Measurements from ENCODE around the gene ATF2.

ATF2 gene

DNA sequence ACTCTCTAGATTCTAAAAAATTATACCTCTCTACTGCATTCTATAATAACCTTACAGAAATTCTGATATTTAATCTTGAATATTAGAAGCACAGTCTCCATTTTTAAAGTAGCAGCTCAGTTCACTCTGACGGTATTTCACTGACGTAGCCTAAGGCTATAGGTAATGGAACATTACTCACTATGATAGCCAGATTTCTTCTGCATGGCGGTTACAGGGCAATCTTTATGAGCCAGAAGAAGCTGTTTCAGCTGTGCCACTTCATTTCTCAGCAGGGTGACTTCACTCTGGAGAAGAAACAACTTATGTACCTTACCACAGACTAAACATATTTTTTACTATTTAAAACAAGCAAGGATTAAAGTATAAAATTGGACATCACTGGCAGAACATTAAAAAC, 87.5 kb downstream of the ATF2 start:
- no peak for DNase-seq (ENCODE audit: low spot score)

DNA sequence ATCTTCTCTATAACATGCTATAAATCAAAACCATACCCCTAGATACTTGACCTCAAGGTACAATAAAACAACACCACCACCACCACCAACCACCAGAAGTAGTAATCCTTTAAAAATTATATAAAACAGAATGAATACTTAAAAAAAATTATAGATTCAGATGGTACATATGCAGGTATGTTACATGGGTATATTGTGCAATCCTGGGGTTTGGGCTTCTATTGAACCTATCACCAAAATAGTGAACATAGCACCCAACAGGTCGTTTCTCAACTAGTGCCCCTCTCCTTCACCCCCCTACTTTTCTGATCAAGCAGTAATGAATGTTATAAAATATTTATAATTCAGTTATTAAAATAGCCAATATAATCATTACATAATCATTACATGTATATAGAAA, 91.7 kb downstream of the ATF2 start:
- no peak for DNase-seq (ENCODE audit: low spot score)

- no peak for DNase-seq (ENCODE audit: low spot score)
Observed at GRCh38 chr2:175074478-175074877, 93.5 kb downstream of the ATF2 start.

- DNase-seq (ENCODE audit: low spot score), result no peak
Observed at GRCh38 chr2:175068534-175068933, 99.5 kb downstream of the ATF2 start.

- no peak for DNase-seq (ENCODE audit: low spot score)
Observed at GRCh38 chr2:175066411-175066810, 101.6 kb downstream of the ATF2 start.

GRCh38 chr2:175064797-175065196, 103.2 kb downstream of the ATF2 start:
- DNase-seq (ENCODE audit: low spot score), result no peak

- no peak for DNase-seq (ENCODE audit: low spot score)
Observed at GRCh38 chr2:175063741-175064140, 104.3 kb downstream of the ATF2 start.

DNA sequence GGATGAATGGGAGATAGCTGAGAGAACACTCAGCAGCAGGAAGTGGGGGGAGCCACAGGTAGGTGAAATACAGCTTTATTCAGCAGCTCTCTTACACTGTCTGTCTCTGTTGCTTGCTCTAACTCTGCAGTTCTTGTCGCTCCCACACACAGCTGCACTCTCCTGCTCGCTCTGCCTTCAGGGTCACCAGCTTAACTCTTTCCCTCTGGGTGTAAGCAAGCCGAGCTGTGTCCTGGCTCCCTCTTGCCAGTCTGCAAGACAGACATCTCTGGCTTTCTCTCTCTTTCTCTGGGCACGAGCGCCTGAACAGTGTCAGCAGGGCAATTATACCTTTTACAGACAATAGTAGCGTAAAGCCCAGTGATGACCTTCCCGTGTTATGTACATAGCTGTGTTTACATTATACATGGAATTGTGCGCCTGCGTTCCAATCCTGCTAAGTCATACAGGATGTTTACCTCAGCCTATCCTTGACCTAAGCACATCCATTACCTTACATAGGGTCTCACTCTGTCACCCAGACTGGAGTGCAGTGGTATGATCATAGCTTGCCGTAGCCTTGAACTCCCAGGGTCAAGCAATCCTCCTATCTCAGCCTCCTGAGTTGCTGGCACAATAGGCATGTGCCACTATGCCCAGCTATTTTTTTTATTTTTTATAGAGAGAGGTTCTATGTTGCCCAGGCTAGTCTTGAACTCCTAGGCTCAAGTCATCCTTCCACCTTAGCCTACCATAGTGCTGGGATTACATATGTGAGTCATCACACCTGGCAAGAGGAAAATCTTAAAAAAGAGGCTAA, 105.0 kb downstream of the ATF2 start:
- no peak for DNase-seq (ENCODE audit: low spot score)

DNA sequence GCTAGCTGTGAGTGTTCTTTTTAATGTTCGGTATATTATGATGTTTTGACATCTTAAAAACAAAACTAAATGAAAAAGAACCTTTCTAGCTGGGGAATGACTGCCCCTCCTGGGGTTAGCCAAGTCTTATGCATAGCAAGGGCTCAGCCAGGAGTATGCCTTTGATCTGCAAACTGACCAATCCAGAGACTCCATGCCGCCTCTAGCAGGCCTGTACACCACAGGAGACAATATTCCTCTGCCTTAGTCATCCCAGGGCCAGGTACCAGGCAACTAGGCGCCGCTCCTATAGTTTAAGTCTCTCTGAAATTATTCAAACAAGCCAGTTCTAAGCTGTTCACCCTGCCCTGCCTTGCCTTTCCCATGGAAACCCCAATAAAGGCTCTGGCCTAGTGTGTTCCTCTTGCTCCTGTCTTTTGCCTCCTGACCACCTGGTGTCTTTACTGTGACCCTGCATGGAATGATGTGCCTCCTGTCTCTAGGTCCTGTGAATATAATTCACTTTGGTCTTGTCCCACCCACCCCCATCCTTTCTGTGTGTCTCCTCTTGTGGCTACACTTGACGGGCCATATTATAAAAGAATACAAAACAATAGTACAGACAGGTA, 110.8 kb downstream of the ATF2 start:
- DNase-seq (ENCODE audit: low spot score), result no peak

DNA sequence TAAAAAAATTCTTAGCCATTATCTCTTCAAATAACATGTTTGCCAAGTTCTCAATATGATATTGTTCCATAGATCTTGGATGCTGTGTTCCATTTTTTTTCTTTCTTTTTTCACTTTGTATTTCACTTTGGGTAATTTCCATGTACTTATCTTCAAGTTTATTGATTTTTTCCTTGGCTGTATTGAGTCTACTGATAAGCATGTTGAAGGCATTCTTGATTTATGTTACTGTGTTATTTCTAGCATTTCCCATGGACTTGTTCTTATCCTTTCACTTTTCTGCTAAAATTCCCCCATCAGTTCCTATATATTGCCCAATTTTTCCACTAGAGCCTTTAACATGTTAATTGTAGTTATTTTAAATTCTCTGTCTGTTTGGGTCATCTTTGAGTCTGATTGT, 112.0 kb downstream of the ATF2 start:
- no peak for DNase-seq (ENCODE audit: low spot score)

DNA sequence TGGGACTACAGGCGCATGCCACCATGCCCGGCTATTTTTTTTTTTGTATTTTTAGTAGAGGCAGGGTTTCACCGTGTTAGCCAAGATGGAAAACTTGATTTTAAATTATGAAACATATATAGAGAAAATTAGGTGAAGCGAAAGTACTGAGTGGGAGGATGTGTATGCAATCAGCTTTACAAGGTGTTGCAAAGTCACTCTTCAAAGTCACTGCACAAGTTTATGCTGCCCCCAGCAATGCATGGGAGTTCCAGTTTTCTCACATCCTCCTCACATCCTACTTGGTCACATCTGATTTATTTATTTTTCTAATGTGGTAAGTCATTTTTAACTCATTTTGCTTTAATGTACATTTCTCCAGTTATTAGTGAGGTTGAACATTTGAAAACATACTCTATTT, 113.7 kb downstream of the ATF2 start:
- no peak for DNase-seq (ENCODE audit: low spot score)

DNA sequence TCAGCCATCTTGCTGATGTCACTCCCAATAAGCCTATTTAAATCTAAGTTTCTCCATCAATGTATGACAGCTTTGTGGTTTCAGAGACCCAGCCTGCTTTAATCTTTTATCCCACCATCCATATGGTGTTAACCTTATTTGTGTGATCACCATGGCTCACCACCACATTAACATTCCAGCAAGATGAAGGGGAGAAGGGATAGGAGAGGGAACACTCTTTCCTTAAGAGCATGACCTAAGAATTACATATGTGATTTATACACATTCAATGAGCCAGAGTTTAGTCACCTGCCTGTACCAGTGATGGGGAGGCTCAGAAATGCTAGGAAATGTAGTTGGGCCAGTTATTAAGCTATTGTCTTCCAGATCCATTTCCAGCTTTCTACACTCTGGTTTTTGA, 118.3 kb downstream of the ATF2 start:
- DNase-seq (ENCODE audit: low spot score), result no peak

DNA sequence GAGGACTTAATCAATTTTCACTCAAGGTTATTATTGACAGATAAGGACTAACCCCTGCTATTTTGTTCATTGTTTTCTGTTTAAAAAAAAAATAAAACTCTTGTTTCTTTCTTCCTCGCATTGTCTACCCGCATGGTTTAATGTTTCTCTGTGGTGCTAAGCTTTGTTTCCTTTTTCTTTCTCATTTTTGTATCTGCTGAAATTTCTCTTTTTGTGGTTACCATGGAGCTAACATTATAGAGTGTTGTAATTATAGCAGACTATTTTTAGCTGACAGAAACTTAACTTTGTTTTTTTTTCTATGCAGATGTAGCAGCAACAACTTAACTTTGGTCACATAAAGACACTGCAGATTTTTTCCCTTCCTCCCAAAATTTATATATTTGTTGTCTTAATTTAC, 119.7 kb downstream of the ATF2 start:
- no peak for DNase-seq (ENCODE audit: low spot score)

DNA sequence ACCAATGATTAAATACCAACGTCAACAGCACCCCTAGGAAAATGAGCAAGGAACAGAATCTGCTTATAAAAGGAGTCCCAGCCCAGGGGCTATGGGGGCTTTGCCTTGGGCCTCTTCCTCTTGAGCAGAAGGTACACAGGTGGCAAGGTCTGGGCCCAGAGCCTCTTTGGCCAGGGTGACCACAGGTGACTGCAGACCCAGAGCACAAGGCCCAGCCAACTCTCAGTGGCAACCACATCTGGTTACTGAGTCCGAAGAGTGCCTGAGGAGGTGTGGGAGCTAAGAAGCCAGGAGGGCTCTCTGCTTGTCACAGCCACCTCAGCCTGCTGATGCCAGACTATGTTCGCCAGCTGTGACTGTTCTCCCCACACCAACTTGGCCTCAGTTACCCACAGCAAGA, 128.5 kb downstream of the ATF2 start:
- DNase-seq (ENCODE audit: low spot score), result no peak

GRCh38 chr2:175039031-175039430, 129.0 kb downstream of the ATF2 start:
- no peak for DNase-seq (ENCODE audit: low spot score)

GRCh38 chr2:175037941-175038340, 130.1 kb downstream of the ATF2 start:
- no peak for DNase-seq (ENCODE audit: low spot score)

GRCh38 chr2:175036582-175037018, 131.4 kb downstream of the ATF2 start:
- peak; percentile 41 for DNase-seq (ENCODE audit: low spot score)

- no peak for DNase-seq (ENCODE audit: low spot score)
Observed at GRCh38 chr2:175035806-175036205, 132.2 kb downstream of the ATF2 start.

GRCh38 chr2:175034716-175035115, 133.3 kb downstream of the ATF2 start:
- no peak for DNase-seq (ENCODE audit: low spot score)

DNA sequence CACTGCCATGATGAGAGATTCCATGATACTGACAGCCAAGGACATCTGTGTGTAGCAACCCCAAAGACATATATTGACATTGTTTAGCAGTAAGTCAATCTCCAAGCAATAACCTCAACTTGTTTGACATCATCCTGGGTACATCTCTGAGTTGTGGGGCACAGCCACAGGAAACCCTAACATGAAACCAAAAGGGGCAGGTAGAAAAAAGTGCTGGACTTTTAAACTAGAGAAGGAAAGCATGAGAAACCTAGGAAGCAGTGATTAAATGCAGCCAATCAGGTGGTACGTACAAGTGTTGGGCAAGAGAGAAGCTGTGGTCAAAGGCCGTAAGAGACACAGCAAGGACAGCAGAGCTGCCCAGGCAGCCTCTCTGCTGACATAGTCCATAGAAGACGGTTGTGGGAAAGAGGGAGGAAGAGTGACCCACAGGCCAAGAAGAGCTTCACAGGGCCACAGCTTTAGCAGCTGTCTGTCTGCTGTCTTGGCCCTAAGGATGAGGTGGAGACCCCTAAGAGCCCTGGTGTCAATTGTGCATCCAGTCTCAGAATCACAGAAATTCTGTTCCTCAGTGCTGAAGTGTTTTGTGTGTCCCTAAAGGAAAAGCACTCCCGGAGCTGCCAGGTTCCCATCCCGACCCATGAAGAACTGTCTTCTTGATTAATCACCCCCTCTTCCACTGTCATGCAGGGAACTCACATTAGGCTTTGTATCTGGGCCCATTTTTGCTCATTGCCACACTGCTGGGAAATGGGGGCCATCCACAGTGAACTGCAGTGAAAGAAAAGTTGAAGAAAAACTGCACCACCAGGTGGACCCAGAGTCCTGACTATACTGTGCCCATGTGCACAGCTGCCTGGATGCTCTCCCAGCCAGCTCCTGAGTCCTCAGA, 137.4 kb downstream of the ATF2 start:
- DNase-seq (ENCODE audit: low spot score), result peak; percentile 35

GRCh38 chr2:175027755-175028154, 140.2 kb downstream of the ATF2 start:
- DNase-seq (ENCODE audit: low spot score), result no peak

DNA sequence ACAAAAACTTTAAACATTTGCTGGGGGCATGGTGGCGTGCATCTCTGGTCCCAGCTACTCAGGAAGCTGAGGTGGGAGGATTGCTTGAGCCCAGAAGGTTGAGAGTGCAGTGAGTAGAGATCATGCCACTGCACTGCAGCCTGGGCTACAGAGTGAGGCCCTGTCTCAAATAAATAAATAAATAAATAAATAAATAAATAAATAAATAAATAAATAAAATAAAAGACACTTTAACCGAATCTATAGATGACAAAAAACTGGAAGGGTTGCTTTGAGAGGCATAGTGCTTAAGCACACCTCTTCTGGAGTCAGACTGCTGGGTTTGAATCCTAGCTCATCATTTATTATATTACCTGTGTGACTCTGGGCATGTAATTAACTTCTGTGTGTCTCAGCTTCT, 141.6 kb downstream of the ATF2 start:
- DNase-seq (ENCODE audit: low spot score), result no peak

GRCh38 chr2:175025946-175026345, 142.1 kb downstream of the ATF2 start:
- DNase-seq (ENCODE audit: low spot score), result peak; percentile 31
